Measurements from ENCODE around the gene STRBP.

- TF ChIP-seq RFX1 (IDR thresholded peaks at IDR 0.05) (no peak), ZZZ3 (IDR thresholded peaks at IDR 0.05) (no peak), ZFX (CRISPR knock-in tag; IDR thresholded peaks at IDR 0.05) (no peak), ARID1B (IDR thresholded peaks at IDR 0.05) (no peak), REST (IDR thresholded peaks at IDR 0.05; ENCODE audit: borderline replicate concordance) (no peak), REST (CRISPR knock-in tag; IDR thresholded peaks at IDR 0.05; ENCODE audit: low read depth) (no peak), POLR2AphosphoS2 (IDR thresholded peaks at IDR 0.05; ENCODE audit: low read length) (no peak), CTCF (IDR thresholded peaks at IDR 0.05 in 2 of 3, conservative IDR thresholded peaks at IDR 0.05 in 1 of 3; ENCODE audit: insufficient read depth in 2 of 3, low read depth in 1 of 3, low read length in 3 of 3) (no peak), ZNF184 (CRISPR knock-in tag; IDR thresholded peaks at IDR 0.05) (no peak), ZNF318 (IDR thresholded peaks at IDR 0.05; ENCODE audit: borderline replicate concordance in 1 of 2, low read depth in 1 of 2) (no peak), CREB1 (IDR thresholded peaks at IDR 0.05) (no peak), CREB1 (CRISPR knock-in tag; IDR thresholded peaks at IDR 0.05) (no peak), EZH2 (IDR thresholded peaks at IDR 0.05; ENCODE audit: borderline replicate concordance, low read depth, low read length) (no peak)
Observed at GRCh38 chr9:123098096-123098459, 170.3 kb downstream of the STRBP start.

Data from K562 (cell line).